RWPE2 (cell line): Measurements from ENCODE around the gene PIRT.
"Not testable (repeated sequence)": the region's sequence is repeated elsewhere in the genome, so short reads cannot be mapped to it uniquely, and the experiment has no call there.

Source experiments
- ATAC-seq: fragments of 200-7000 bp; cut with Tn5 transposase; 3 replicates; pipeline ENCODE4 v1.9.1; 2021; ENCODE audit warnings: low read depth
- DNase-seq: peaks from one replicate; pipeline ENCODE4 v3.0.0-alpha.2; 2020; ENCODE audit warnings: low spot score
- H3K27ac ChIP-seq: fragments of 450-650 bp; 2 replicates; pipeline ENCODE4 v1.5.1; 2017; ENCODE audit warnings: mild to moderate bottlenecking; ENCODE audit not compliant: poor library complexity, severe bottlenecking
- H3K27me3 ChIP-seq: fragments of 250-450 bp; sonication (Bioruptor Pico); 2 replicates; pipeline ENCODE4 v1.5.1; 2021; ENCODE audit warnings: mild to moderate bottlenecking, moderate library complexity; ENCODE audit not compliant: insufficient read depth, poor library complexity, severe bottlenecking
- H3K36me3 ChIP-seq: fragments of 250-450 bp; sonication (Bioruptor Pico); 2 replicates; pipeline ENCODE4 v1.5.1; 2020; ENCODE audit warnings: low read depth, mild to moderate bottlenecking, moderate library complexity
- H3K4me1 ChIP-seq: fragments of 250-450 bp; sonication (Bioruptor Pico); 2 replicates; pipeline ENCODE4 v1.5.1; 2021; ENCODE audit warnings: mild to moderate bottlenecking, moderate library complexity; ENCODE audit not compliant: insufficient read depth, poor library complexity, severe bottlenecking
- H3K4me3 ChIP-seq: fragments of 250-450 bp; sonication (Bioruptor Pico); 2 replicates; pipeline ENCODE4 v1.5.1; 2021; ENCODE audit warnings: mild to moderate bottlenecking, moderate library complexity; ENCODE audit not compliant: severe bottlenecking
- H3K9me3 ChIP-seq: fragments of 250-450 bp; sonication (Bioruptor Pico); 2 replicates; pipeline ENCODE4 v1.5.1; 2021; ENCODE audit warnings: mild to moderate bottlenecking, moderate library complexity; ENCODE audit not compliant: severe bottlenecking
- TF ChIP-seq, protein P1 (sequence below): fragments of 450-650 bp; IDR thresholded peaks from one replicate; pipeline ENCODE4 v1.5.1; 2017; ENCODE audit warnings: mild to moderate bottlenecking, moderate library complexity; ENCODE audit not compliant: poor library complexity, severe bottlenecking

The PIRT gene

DNA sequence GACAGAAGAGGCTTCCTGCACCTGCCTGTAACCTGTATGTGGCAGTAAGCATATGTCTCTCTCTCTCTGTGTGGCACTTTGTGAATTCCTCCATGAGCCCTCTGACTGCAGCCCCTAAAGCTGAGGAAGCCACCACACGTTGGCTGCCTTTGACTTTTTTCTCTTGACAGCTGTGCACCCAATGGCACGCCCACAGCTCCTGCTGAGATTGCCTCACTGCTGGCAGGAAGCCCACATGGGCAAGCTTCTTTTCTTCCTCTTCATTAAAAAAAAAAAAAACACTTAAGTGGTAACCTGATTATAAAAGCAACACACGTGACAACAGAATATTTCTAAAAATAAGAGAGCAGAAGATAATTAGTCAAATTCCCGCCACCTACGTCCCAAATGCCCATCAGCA is 34.0 kb upstream of the PIRT start:
- TF ChIP-seq, protein P1, sequence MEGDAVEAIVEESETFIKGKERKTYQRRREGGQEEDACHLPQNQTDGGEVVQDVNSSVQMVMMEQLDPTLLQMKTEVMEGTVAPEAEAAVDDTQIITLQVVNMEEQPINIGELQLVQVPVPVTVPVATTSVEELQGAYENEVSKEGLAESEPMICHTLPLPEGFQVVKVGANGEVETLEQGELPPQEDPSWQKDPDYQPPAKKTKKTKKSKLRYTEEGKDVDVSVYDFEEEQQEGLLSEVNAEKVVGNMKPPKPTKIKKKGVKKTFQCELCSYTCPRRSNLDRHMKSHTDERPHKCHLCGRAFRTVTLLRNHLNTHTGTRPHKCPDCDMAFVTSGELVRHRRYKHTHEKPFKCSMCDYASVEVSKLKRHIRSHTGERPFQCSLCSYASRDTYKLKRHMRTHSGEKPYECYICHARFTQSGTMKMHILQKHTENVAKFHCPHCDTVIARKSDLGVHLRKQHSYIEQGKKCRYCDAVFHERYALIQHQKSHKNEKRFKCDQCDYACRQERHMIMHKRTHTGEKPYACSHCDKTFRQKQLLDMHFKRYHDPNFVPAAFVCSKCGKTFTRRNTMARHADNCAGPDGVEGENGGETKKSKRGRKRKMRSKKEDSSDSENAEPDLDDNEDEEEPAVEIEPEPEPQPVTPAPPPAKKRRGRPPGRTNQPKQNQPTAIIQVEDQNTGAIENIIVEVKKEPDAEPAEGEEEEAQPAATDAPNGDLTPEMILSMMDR = no peak
- no peak for ATAC-seq
- H3K9me3 ChIP-seq = no peaks in the 10 kb centered on the region
- no peak for DNase-seq
- no peak overlapping the region for H3K4me3 ChIP-seq
- H3K4me1 ChIP-seq = no peaks in the 10 kb centered on the region
- no peak overlapping the region for H3K27ac ChIP-seq
- no peaks in the 10 kb centered on the region for H3K27me3 ChIP-seq
- H3K36me3 ChIP-seq = no peaks in the 10 kb centered on the region

DNA sequence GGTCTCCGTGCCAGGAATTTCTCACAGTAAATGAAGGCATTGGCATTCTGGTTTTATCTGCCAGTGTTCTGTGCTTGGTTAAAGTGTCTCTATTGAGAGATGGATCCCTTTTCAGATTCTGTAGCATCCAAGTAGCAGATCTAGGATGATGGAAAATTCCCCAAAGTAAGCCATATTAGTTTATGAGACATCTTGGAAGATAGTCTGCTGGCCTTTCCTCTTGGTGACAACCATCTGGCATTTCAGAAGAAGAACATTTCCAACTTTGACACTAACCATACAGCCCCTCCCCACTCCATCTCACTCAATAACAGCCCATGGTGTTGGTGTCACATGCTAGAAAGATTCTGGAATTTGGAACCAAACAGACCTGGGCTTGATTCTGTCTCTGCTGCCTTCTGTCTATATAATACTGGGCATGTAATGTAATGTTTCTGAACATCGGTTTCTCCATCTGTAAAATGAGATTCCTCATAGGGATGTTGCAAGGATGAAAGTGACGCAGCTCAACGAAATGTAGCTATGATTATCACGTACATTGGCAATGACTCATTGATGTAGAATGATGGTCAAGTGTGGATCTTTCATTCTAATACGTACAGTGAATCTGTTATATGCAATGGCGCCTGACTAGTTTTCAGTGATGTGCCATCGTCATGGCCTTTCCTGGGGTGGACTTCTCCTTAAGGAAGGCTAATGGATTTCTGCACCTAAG is 32.6 kb upstream of the PIRT start:
- TF ChIP-seq, protein P1 = no peak
- Histone ChIP-seq H3K36me3 (no peaks in the 10 kb centered on the region), H3K27me3 (no peaks in the 10 kb centered on the region), H3K9me3 (no peaks in the 10 kb centered on the region), H3K4me1 (no peaks in the 10 kb centered on the region), H3K27ac (no peak overlapping the region), H3K4me3 (no peak overlapping the region)
- DNase-seq (no peak), ATAC-seq (no peak)

DNA sequence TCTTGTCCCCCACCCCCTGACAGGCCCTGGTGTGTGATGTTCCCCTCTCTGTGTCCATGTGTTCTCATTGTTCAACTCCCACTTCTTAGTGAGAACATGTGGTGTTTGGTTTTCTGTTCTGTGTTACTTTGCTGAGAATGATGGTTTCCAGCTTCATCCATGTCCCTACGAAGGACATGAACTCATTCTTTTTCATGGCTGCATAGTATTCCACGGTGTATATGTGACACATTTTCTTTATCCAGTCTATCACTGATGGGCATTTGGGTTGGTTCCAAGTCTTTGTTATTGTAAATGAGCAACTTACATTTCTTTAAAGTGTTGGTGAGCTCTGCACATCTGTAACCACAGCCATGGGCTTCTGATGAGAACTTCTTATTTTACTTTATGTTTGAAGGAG is 30.9 kb upstream of the PIRT start:
- not testable (repeated sequence) for H3K4me1 ChIP-seq, ATAC-seq, DNase-seq, H3K9me3 ChIP-seq, H3K4me3 ChIP-seq, H3K36me3 ChIP-seq, H3K27me3 ChIP-seq, H3K27ac ChIP-seq

DNA sequence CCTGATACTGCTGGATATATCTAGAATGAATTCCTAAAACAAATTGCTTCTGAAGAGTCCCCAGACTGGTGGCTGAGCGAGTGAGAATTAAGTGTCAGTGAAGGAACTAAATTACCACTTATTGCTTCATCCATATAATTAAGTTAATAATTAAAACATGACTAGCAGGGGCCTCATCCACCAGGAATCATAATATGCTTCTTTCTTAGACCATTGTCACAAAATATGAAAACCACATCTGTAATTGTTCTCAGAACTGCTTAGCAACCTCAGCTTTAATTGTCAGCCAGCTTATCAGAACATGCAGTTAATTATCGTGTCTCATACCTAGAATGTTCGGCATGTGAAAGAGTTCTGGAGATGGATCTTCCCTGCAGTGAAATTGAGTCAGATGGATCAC is 21.2 kb upstream of the PIRT start:
- no peaks in the 10 kb centered on the region for H3K27me3 ChIP-seq
- no peak for ATAC-seq
- TF ChIP-seq, protein P1 = no peak
- DNase-seq = no peak
- H3K4me3 ChIP-seq = no peak overlapping the region
- no peaks in the 10 kb centered on the region for H3K36me3 ChIP-seq
- H3K4me1 ChIP-seq = no peaks in the 10 kb centered on the region
- no peaks in the 10 kb centered on the region for H3K9me3 ChIP-seq
- H3K27ac ChIP-seq = no peak overlapping the region

DNA sequence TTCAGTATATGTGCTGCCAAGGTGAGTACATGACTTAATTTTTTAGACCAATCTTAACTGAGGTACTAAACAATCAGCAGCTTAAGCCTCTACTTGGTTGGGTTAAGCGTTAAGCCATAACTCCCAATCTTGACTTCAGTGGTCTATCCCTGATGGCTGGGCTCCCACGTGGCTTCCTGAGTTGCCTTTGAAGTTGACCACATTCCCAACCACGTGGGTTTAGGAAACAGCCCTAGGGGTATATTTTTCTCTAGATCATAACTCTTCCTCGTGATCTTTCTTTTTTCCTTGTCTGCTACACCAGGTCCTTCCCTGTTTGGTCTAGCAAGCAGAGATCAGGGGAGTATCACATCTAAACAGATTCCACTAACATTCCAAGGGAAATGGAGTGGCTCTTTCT is 20.1 kb upstream of the PIRT start:
- H3K27ac ChIP-seq = no peak overlapping the region
- ATAC-seq (no peak), DNase-seq (no peak)
- H3K9me3 ChIP-seq = no peaks in the 10 kb centered on the region
- H3K4me1 ChIP-seq = no peaks in the 10 kb centered on the region
- TF ChIP-seq, protein P1 = no peak
- H3K36me3 ChIP-seq = no peaks in the 10 kb centered on the region
- H3K4me3 ChIP-seq = no peak overlapping the region
- no peaks in the 10 kb centered on the region for H3K27me3 ChIP-seq

DNA sequence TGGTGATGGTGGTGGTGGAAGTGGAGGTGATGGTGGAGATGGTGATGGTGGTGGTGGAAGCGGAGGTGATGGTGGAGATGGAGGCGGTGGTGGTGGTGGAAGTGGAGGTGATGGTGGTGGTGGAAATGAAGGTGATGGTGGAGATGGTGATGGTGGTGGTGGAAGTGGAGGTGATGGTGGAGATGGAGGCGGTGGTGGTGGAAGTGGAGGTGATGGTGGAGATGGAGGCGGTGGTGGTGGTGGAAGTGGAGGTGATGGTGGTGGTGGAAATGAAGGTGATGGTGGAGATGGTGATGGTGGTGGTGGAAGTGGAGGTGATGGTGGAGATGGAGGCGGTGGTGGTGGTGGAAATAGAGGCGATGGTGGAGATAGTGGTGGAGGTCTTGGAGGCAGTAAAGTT is 8.7 kb upstream of the PIRT start:
- not testable (repeated sequence) for H3K27me3 ChIP-seq, H3K4me1 ChIP-seq, H3K4me3 ChIP-seq, H3K9me3 ChIP-seq, H3K36me3 ChIP-seq, DNase-seq, ATAC-seq, H3K27ac ChIP-seq
